Endothelial cell of umbilical vein (primary cell): Measurements from ENCODE around the gene TMEM130.

Source experiments
- CTCF ChIP-seq, 2 donors: IDR thresholded peaks; 1 replicate in 1 of 2; 2 replicates in 1 of 2; pipeline ENCODE4 v1.5.1; 2011; ENCODE audit warnings: low read length in 2 of 2, mild to moderate bottlenecking in 2 of 2, moderate library complexity in 2 of 2, control low read depth in 1 of 2, inconsistent platforms in 1 of 2, low read depth in 1 of 2; ENCODE audit not compliant: insufficient read depth in 1 of 2; ENCODE audit errors: extremely low read depth in 1 of 2
- EZH2 ChIP-seq: IDR thresholded peaks from 2 replicates; pipeline ENCODE4 v1.6.1; 2012; ENCODE audit warnings: borderline replicate concordance, low read depth, mild to moderate bottlenecking, moderate library complexity, low read length, inconsistent platforms; ENCODE audit not compliant: severe bottlenecking
- FOS ChIP-seq: IDR thresholded peaks from 2 replicates; pipeline ENCODE4 v1.6.1; 2011; ENCODE audit warnings: mild to moderate bottlenecking, low read length, moderate library complexity, borderline replicate concordance; ENCODE audit not compliant: insufficient read depth
- MYC ChIP-seq: IDR thresholded peaks from one replicate; pipeline ENCODE4 v1.6.1; 2011; ENCODE audit warnings: mild to moderate bottlenecking, low read depth, low read length
- POLR2A ChIP-seq: IDR thresholded peaks from 2 replicates; pipeline ENCODE4 v1.6.1; 2012; ENCODE audit warnings: low read depth, mild to moderate bottlenecking, control low read depth, low read length
- POLR2AphosphoS5 ChIP-seq: IDR thresholded peaks from 2 replicates; pipeline ENCODE4 v1.6.1; 2012; ENCODE audit warnings: low read depth, mild to moderate bottlenecking, control low read depth, low read length, moderate library complexity; ENCODE audit not compliant: insufficient read depth

GRCh38 chr7:98881561-98882315, 11.9 kb upstream of the TMEM130 start:
- no peak for TF ChIP-seq CTCF (IDR thresholded peaks at IDR 0.05; ENCODE audit: extremely low read depth in 1 of 2, insufficient read depth in 1 of 2, low read depth in 1 of 2, low read length in 2 of 2)
- TF ChIP-seq EZH2 = no peak
- no peak for TF ChIP-seq POLR2A
- TF ChIP-seq FOS = no peak
- TF ChIP-seq POLR2AphosphoS5 = no peak
- TF ChIP-seq MYC = no peak
